ENCODE data around the gene RNF31. TPM values are rescaled to one million over a fixed set of nuclear protein-coding genes. Genes with fewer than 3 reads are reported as not detected.

The RNF31 gene
- polyA plus RNA-seq, 1 experiment = 12.4 TPM

DNA sequence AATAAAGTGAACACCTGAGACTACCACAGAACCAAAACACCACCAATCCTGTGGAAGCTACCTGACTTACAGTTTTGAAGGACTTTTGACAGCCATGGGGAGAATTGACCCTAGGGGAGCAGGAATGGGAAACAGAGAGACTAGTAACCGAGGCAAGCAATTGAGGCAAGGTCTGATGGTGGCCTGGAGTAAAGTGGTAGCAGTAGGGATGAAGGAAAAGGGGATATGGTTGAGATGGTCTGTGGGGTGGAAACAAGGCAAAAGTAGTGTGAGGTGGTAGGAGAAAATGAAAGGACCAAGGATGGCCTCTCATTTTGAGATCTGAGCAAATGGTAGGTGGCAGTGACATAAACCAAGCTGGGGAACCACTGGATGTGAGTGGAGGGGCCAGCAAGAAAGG, 9.5 kb downstream of the RNF31 start:
- POLR2A ChIA-PET = interaction anchor here (0.6 kb wide), 1 partner anchor 12 kb away, joined by 6 read pairs; no protein-coding TSS in a partner anchor
- peaks cover 40% of the 10 kb centered on the region for H3K36me3 ChIP-seq (ENCODE audit: control insufficient read depth, insufficient read depth, low read length)

DNA sequence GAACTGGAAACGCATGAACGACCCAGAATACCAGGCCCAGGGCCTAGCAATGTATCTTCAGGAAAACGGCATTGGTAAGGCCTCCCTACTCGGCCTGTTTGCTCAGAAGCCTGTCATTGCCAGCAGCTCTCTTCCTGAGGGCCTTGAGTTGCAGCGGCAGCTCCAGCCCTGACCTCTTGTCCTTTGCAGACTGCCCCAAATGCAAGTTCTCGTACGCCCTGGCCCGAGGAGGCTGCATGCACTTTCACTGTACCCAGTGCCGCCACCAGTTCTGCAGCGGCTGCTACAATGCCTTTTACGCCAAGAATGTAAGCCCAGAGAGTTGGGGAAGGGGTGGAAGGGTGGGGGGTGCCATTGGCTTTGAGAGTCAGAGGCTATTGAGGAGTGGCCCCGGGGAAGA, 10.0 kb downstream of the RNF31 start:
- H3K36me3 ChIP-seq (ENCODE audit: control insufficient read depth, insufficient read depth, low read length) = peaks cover 40% of the 10 kb centered on the region
- no peaks in the 10 kb centered on the region for H3K27me3 ChIP-seq (ENCODE audit: control insufficient read depth, insufficient read depth, low read length)
- H3K4me3 ChIP-seq (ENCODE audit: low read depth, low read length) = no peak overlapping the region
- ChIA-PET POLR2A (no interaction called here), CTCF (interaction anchor here (1.5 kb wide), 1 partner anchor 43 kb away, joined by 3 read pairs; the partner anchor contains the start of genes DCAF11 and NRL)
- no peak for DNase-seq (ENCODE audit: low read depth)
- TF ChIP-seq, protein P1, sequence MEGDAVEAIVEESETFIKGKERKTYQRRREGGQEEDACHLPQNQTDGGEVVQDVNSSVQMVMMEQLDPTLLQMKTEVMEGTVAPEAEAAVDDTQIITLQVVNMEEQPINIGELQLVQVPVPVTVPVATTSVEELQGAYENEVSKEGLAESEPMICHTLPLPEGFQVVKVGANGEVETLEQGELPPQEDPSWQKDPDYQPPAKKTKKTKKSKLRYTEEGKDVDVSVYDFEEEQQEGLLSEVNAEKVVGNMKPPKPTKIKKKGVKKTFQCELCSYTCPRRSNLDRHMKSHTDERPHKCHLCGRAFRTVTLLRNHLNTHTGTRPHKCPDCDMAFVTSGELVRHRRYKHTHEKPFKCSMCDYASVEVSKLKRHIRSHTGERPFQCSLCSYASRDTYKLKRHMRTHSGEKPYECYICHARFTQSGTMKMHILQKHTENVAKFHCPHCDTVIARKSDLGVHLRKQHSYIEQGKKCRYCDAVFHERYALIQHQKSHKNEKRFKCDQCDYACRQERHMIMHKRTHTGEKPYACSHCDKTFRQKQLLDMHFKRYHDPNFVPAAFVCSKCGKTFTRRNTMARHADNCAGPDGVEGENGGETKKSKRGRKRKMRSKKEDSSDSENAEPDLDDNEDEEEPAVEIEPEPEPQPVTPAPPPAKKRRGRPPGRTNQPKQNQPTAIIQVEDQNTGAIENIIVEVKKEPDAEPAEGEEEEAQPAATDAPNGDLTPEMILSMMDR (IDR thresholded peaks at IDR 0.05; ENCODE audit: insufficient read depth, low read depth, low read length) = no peak

More for the DNA sequence above, 9.5 kb downstream of the RNF31 start:
- Histone ChIP-seq H3K27me3 (ENCODE audit: control insufficient read depth, insufficient read depth, low read length) (no peaks in the 10 kb centered on the region), H3K4me3 (ENCODE audit: low read depth, low read length) (no peak overlapping the region)
- no peak for DNase-seq (ENCODE audit: low read depth)
- CTCF ChIA-PET = interaction anchor here (1.5 kb wide), 1 partner anchor 42 kb away, joined by 3 read pairs; the partner anchor contains the start of genes DCAF11 and NRL
- TF ChIP-seq, protein P1 (IDR thresholded peaks at IDR 0.05; ENCODE audit: insufficient read depth, low read depth, low read length) = no peak

DNA sequence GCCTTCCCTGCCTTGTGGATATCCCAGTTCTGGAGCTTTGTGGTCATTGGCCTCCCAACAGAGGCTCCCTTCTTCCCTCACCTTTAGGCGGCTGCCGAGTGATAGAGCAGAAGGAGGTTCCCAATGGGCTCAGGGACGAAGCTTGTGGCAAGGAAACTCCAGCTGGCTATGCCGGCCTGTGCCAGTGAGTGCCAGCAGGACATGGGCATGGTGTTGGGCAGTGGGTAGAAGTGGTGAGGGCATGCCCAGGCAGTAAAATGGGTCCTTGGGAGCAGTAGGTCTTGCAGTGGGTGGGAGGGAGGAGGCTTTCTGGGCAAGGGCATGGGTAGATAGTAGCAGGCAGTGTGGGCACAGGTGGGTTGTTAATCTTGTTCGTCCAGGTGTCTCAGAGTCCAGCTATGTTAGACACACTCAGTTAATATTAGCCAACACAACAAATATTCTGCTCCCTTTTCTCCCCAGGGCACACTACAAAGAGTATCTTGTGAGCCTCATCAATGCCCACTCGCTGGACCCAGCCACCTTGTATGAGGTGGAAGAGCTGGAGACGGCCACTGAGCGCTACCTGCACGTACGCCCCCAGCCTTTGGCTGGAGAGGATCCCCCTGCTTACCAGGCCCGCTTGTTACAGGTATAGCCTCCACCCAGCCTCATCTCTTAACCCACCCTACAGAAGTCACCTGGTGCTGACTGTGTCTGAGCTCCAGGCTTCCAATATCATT, 12.6 kb downstream of the RNF31 start:
- CTCF ChIA-PET = interaction anchor here (0.8 to 4.6 kb wide), 15 partner anchors 9 to 272 kb away, joined by 3 to 39 read pairs (median 7); partner anchors contain the start of genes DCAF11, EMC9, IPO4 and NRL
- Histone ChIP-seq H3K27me3 (ENCODE audit: control insufficient read depth, insufficient read depth, low read length) (no peaks in the 10 kb centered on the region), H3K4me3 (ENCODE audit: low read depth, low read length) (no peak overlapping the region), H3K36me3 (ENCODE audit: control insufficient read depth, insufficient read depth, low read length) (peaks cover 55% of the 10 kb centered on the region)
- TF ChIP-seq, protein P1 (IDR thresholded peaks at IDR 0.05; ENCODE audit: insufficient read depth, low read depth, low read length) = no peak
- DNase-seq (ENCODE audit: low read depth) = no peak
- POLR2A ChIA-PET = no interaction called here

DNA sequence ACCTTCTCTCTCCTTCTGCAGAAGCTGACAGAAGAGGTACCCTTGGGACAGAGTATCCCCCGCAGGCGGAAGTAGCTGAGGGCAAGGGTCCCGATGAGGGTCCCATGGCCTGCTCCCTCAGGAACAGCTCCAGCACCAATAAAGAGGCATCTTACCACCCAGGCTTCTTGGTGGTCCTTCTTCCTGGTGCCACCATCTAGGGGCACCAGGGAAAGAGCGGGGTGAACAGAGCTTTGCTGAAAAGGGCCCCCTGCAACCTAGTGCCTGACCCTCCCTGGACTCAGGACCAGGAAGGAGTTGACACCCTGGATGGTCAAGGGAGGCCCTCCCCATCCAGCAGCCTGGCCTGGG, 13.2 kb downstream of the RNF31 start:
- no peak overlapping the region for H3K4me3 ChIP-seq (ENCODE audit: low read depth, low read length)
- TF ChIP-seq, protein P1 (IDR thresholded peaks at IDR 0.05; ENCODE audit: insufficient read depth, low read depth, low read length) = no peak
- no peaks in the 10 kb centered on the region for H3K27me3 ChIP-seq (ENCODE audit: control insufficient read depth, insufficient read depth, low read length)
- no peak for DNase-seq (ENCODE audit: low read depth)
- H3K36me3 ChIP-seq (ENCODE audit: control insufficient read depth, insufficient read depth, low read length) = peaks cover 53% of the 10 kb centered on the region
- ChIA-PET CTCF (interaction anchor here (0.6 to 4.6 kb wide), 24 partner anchors 9 to 282 kb away, joined by 3 to 39 read pairs (median 7); partner anchors contain the start of genes CHMP4A, DCAF11, EMC9 and IPO4), POLR2A (interaction anchor here (1.0 to 1.9 kb wide), 4 partner anchors 9 to 20 kb away, joined by 3 to 8 read pairs (median 4); partner anchors contain the start of genes EMC9 and PSME2)

All from BJ (cell line).